Measurements from ENCODE around the gene PPP4R1. TPM values are rescaled to one million over a fixed set of nuclear protein-coding genes. Genes with fewer than 3 reads are reported as not detected.
A peak's percentile ranks its signal among the peaks of the same experiment; 100 is the strongest.

Gene PPP4R1
- total RNA-seq, 1 experiment from 2014 or later = 71.1 TPM

DNA sequence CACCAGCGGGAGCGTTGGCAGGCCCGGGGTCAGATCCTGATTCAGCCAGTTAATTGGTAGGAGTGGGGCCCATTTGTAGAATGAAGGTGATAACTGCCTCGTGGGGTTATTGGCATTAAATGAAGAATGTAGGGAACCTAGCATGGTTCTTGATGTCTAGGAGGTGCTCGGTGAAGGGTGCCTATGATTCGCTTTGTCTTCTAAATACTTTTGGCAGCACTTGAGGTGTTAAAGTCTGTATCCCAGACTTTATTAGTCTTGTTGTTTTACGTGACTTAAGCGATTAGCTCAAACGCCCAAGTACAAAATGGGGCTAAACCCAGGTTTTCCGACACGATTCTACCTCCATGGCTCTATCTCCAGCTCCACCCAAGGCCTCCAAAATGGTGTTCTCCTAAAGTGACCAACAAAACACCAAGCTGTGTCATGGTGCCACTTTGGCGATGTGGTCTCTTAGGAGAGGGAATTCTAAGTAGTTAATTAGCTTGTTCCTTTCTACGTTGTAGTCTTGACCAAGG, 980 bp upstream of the PPP4R1 start:
- Mint-ChIP-seq H3K27ac (peak overlapping the region; percentile 92), H3K9me3 (no peaks in the 10 kb centered on the region), H3K4me1 (peaks cover 41% of the 10 kb centered on the region), H3K36me3 (peaks cover 13% of the 10 kb centered on the region), H3K27me3 (ENCODE audit: low read depth) (no peaks in the 10 kb centered on the region), H3K4me3 (peak overlapping the region; percentile 61)
- TF ChIP-seq ETV6 (CRISPR knock-in tag; IDR thresholded peaks at IDR 0.05) (no peak), GTF2I (CRISPR knock-in tag; conservative IDR thresholded peaks at IDR 0.05) (0 out of 2 replicates have a peak, but pooled peaks have one; percentile 27)
- TF ChIP-seq, protein P1, sequence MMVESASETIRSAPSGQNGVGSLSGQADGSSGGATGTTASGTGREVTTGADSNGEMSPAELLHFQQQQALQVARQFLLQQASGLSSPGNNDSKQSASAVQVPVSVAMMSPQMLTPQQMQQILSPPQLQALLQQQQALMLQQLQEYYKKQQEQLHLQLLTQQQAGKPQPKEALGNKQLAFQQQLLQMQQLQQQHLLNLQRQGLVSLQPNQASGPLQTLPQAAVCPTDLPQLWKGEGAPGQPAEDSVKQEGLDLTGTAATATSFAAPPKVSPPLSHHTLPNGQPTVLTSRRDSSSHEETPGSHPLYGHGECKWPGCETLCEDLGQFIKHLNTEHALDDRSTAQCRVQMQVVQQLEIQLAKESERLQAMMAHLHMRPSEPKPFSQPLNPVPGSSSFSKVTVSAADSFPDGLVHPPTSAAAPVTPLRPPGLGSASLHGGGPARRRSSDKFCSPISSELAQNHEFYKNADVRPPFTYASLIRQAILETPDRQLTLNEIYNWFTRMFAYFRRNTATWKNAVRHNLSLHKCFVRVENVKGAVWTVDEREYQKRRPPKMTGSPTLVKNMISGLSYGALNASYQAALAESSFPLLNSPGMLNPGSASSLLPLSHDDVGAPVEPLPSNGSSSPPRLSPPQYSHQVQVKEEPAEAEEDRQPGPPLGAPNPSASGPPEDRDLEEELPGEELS (CRISPR knock-in tag; IDR thresholded peaks at IDR 0.05) = no peak
- POLR2A ChIA-PET = interaction anchor here (0.9 to 1.4 kb wide), 4 partner anchors 12 to 299 kb away, joined by 3 to 7 read pairs (median 4); partner anchors contain the start of gene VAPA
- CTCF ChIA-PET = interaction anchor here (1.2 to 2.2 kb wide), 2 partner anchors 40 to 46 kb away, joined by 3 to 7 read pairs; no protein-coding TSS in a partner anchor
- no peak for DNase-seq (ENCODE audit: low spot score)
- no peak for ATAC-seq

DNA sequence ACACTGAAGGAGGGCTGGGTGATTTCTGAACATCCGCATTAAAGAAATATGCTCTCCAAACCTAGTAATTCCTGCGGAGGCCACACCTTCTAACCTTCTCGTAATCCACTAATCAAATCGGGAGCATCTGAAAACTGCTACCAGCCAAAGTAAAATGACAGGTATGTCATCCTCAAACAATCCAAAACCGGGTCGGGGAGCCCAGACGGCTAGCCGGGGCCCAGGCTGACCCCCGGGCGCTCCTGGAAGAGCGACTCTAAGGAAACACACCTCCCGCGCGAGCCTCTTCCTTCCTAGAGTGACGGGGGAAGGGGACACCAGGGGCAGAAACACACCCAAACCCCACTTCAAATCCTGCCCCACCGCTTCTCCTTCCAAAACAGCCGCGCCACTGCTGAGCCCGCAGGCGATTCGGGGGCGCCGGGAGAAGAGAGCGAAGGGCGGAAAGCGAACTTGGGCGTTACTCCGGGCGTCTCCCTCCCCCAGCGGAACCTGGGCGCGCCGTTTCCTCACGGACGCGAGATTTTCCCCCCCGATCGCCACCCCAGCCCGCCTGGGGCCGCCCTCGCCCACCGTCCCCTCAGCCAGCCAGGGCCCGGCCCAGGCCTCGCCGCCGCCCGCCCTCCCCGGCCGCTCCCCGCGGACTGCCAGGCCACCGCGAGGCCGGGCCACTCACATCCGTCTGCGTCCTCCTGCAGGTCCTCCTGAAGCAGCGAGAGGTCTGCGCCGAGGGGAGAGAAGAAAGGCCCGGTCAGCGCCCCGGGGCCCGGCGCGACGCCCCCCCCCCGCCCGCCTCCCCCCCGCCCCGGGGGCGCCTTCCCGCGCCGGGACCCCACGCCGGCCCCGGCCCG, 584 bp downstream of the PPP4R1 start:
- peak; percentile 54 for DNase-seq (ENCODE audit: low spot score)
- H3K9me3 Mint-ChIP-seq = no peaks in the 10 kb centered on the region
- ChIA-PET CTCF (interaction anchor here (0.5 kb wide), 1 partner anchor 14 kb away, joined by 4 read pairs; no protein-coding TSS in a partner anchor), POLR2A (no interaction called here)
- H3K4me1 Mint-ChIP-seq = peaks cover 50% of the 10 kb centered on the region
- H3K27me3 Mint-ChIP-seq (ENCODE audit: low read depth) = no peaks in the 10 kb centered on the region
- H3K27ac Mint-ChIP-seq = peak overlapping the region; percentile 44
- H3K4me3 Mint-ChIP-seq = peak overlapping the region; percentile 89
- TF ChIP-seq HMGA2 (CRISPR knock-in tag; IDR thresholded peaks at IDR 0.05) = no peak
- peak; percentile 31; the same call in 1 of the 2 replicates for TF ChIP-seq FOXK1 (CRISPR knock-in tag; IDR thresholded peaks at IDR 0.05)
- 0 out of 2 replicates have a peak, but pooled peaks have one; percentile 8 for TF ChIP-seq FOXP1 (CRISPR knock-in tag; IDR thresholded peaks at IDR 0.05; ENCODE audit: borderline replicate concordance)
- TF ChIP-seq CREM (CRISPR knock-in tag; IDR thresholded peaks at IDR 0.05) = no peak
- TF ChIP-seq, protein P2, sequence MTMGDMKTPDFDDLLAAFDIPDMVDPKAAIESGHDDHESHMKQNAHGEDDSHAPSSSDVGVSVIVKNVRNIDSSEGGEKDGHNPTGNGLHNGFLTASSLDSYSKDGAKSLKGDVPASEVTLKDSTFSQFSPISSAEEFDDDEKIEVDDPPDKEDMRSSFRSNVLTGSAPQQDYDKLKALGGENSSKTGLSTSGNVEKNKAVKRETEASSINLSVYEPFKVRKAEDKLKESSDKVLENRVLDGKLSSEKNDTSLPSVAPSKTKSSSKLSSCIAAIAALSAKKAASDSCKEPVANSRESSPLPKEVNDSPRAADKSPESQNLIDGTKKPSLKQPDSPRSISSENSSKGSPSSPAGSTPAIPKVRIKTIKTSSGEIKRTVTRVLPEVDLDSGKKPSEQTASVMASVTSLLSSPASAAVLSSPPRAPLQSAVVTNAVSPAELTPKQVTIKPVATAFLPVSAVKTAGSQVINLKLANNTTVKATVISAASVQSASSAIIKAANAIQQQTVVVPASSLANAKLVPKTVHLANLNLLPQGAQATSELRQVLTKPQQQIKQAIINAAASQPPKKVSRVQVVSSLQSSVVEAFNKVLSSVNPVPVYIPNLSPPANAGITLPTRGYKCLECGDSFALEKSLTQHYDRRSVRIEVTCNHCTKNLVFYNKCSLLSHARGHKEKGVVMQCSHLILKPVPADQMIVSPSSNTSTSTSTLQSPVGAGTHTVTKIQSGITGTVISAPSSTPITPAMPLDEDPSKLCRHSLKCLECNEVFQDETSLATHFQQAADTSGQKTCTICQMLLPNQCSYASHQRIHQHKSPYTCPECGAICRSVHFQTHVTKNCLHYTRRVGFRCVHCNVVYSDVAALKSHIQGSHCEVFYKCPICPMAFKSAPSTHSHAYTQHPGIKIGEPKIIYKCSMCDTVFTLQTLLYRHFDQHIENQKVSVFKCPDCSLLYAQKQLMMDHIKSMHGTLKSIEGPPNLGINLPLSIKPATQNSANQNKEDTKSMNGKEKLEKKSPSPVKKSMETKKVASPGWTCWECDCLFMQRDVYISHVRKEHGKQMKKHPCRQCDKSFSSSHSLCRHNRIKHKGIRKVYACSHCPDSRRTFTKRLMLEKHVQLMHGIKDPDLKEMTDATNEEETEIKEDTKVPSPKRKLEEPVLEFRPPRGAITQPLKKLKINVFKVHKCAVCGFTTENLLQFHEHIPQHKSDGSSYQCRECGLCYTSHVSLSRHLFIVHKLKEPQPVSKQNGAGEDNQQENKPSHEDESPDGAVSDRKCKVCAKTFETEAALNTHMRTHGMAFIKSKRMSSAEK (CRISPR knock-in tag; IDR thresholded peaks at IDR 0.05; ENCODE audit: borderline replicate concordance) = no peak
- TF ChIP-seq, protein P3, sequence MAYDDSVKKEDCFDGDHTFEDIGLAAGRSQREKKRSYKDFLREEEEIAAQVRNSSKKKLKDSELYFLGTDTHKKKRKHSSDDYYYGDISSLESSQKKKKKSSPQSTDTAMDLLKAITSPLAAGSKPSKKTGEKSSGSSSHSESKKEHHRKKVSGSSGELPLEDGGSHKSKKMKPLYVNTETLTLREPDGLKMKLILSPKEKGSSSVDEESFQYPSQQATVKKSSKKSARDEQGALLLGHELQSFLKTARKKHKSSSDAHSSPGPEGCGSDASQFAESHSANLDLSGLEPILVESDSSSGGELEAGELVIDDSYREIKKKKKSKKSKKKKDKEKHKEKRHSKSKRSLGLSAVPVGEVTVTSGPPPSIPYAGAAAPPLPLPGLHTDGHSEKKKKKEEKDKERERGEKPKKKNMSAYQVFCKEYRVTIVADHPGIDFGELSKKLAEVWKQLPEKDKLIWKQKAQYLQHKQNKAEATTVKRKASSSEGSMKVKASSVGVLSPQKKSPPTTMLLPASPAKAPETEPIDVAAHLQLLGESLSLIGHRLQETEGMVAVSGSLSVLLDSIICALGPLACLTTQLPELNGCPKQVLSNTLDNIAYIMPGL (CRISPR knock-in tag; IDR thresholded peaks at IDR 0.05) = 0 out of 2 replicates have a peak, but pooled peaks have one; percentile 27
- no peak for TF ChIP-seq ZNF671 (CRISPR knock-in tag; IDR thresholded peaks at IDR 0.05)
- TF ChIP-seq, protein P1 (CRISPR knock-in tag; IDR thresholded peaks at IDR 0.05) = 0 out of 2 replicates have a peak, but pooled peaks have one; percentile 44
- no peak for TF ChIP-seq TP53 (CRISPR knock-in tag; IDR thresholded peaks at IDR 0.05)
- TF ChIP-seq, protein P4, sequence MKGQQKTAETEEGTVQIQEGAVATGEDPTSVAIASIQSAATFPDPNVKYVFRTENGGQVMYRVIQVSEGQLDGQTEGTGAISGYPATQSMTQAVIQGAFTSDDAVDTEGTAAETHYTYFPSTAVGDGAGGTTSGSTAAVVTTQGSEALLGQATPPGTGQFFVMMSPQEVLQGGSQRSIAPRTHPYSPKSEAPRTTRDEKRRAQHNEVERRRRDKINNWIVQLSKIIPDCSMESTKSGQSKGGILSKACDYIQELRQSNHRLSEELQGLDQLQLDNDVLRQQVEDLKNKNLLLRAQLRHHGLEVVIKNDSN (CRISPR knock-in tag; IDR thresholded peaks at IDR 0.05) = no peak
- no peak for TF ChIP-seq RORB (CRISPR knock-in tag; IDR thresholded peaks at IDR 0.05)
- TF ChIP-seq, protein P5, sequence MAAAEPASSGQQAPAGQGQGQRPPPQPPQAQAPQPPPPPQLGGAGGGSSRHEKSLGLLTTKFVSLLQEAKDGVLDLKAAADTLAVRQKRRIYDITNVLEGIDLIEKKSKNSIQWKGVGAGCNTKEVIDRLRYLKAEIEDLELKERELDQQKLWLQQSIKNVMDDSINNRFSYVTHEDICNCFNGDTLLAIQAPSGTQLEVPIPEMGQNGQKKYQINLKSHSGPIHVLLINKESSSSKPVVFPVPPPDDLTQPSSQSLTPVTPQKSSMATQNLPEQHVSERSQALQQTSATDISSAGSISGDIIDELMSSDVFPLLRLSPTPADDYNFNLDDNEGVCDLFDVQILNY (CRISPR knock-in tag; IDR thresholded peaks at IDR 0.05) = no peak
- no peak for TF ChIP-seq FOXJ3 (CRISPR knock-in tag; IDR thresholded peaks at IDR 0.05; ENCODE audit: borderline replicate concordance)
- TF ChIP-seq, protein P6, sequence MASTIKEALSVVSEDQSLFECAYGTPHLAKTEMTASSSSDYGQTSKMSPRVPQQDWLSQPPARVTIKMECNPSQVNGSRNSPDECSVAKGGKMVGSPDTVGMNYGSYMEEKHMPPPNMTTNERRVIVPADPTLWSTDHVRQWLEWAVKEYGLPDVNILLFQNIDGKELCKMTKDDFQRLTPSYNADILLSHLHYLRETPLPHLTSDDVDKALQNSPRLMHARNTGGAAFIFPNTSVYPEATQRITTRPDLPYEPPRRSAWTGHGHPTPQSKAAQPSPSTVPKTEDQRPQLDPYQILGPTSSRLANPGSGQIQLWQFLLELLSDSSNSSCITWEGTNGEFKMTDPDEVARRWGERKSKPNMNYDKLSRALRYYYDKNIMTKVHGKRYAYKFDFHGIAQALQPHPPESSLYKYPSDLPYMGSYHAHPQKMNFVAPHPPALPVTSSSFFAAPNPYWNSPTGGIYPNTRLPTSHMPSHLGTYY (CRISPR knock-in tag; IDR thresholded peaks at IDR 0.05) = no peak
- ATAC-seq = peak; percentile 42
- peaks cover 13% of the 10 kb centered on the region for H3K36me3 Mint-ChIP-seq
